ENCODE results near the gene NT5DC3.

The NT5DC3 gene

DNA sequence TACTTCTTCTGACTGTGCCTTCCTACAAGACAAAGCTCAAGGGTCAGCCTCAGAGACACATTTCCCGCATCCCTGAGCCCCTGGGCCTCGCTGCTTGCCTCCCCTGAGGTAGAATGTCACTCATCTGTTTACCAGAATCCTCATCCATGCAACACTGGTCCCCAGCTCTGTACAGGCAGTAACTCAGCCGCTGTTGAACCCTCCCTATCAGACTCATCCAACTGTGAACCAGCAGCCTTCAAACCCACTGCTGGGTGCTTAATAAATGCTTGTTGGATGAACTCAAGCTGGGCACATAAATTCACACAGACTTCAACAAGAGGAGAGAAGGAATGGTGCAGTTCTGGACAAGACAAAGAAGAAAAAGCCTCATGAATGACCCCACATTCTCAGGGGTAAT lies 6.1 kb downstream of the NT5DC3 start:
- no peak for TF ChIP-seq JUND (IDR thresholded peaks at IDR 0.05; ENCODE audit: low read depth)
- DNase-seq (ENCODE audit: low read depth in 1 of 2, low spot score in 1 of 2) = no peak
- in situ Hi-C loops (cut with HindIII; ENCODE audit: low pct_unique_long_range_greater_than_20kb, low sequenced_read_pairs) = no loop called here

- DNase-seq (ENCODE audit: low read depth in 1 of 2, low spot score in 1 of 2) = no peak
- in situ Hi-C loops (cut with HindIII; ENCODE audit: low pct_unique_long_range_greater_than_20kb, low sequenced_read_pairs) = no loop called here
- no peak for TF ChIP-seq JUND (IDR thresholded peaks at IDR 0.05; ENCODE audit: low read depth)
Observed at GRCh38 chr12:103833891-103834290, 7.1 kb downstream of the NT5DC3 start.

GRCh38 chr12:103833095-103833775 lies 7.8 kb downstream of the NT5DC3 start:
- no peak for DNase-seq (ENCODE audit: low read depth in 1 of 2, low spot score in 1 of 2)
- no peak for TF ChIP-seq JUND (IDR thresholded peaks at IDR 0.05; ENCODE audit: low read depth)
- in situ Hi-C loops (cut with HindIII; ENCODE audit: low pct_unique_long_range_greater_than_20kb, low sequenced_read_pairs) = no loop called here

- in situ Hi-C loops (cut with HindIII; ENCODE audit: low pct_unique_long_range_greater_than_20kb, low sequenced_read_pairs) = no loop called here
- TF ChIP-seq JUND (IDR thresholded peaks at IDR 0.05; ENCODE audit: low read depth) = no peak
- no peak for DNase-seq (ENCODE audit: low read depth in 1 of 2, low spot score in 1 of 2)
Observed at GRCh38 chr12:103832048-103832997, 8.7 kb downstream of the NT5DC3 start.

GRCh38 chr12:103830730-103831320 lies 10.2 kb downstream of the NT5DC3 start:
- no peak for TF ChIP-seq JUND (IDR thresholded peaks at IDR 0.05; ENCODE audit: low read depth)
- in situ Hi-C loops (cut with HindIII; ENCODE audit: low pct_unique_long_range_greater_than_20kb, low sequenced_read_pairs) = no loop called here
- no peak for DNase-seq (ENCODE audit: low read depth in 1 of 2, low spot score in 1 of 2)

DNA sequence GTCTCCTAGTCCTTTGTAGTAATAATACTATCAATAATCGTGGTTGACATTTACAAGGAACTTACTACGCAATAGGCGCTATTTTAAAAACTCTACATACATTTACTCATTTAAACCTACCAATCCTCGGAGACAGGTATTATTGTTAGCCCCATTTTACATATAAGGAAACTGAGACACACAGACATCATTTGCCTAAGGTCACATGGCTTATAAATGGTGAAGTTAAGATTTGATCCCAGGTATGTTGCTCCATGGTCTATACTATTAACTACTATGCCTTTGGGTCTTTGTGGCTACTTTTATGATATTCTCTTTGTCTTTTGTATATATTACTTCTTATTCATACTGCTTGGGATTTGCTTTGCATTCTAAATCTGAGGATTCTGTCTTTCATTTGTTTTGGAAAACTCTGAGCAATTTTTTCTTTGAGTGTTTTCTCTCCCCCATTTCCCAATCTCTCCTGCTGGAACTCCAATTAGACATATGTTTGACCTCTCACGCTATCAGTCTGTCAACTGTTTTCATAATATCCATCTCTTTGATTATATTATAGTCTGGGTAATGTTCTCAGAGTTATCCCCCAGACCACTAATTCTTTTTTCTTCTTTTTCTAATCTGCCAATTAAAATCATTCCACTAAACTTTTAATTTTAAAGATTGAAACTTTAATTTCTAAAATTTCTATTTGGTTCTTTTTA lies 10.9 kb downstream of the NT5DC3 start:
- in situ Hi-C loops (cut with HindIII; ENCODE audit: low pct_unique_long_range_greater_than_20kb, low sequenced_read_pairs) = no loop called here
- TF ChIP-seq JUND (IDR thresholded peaks at IDR 0.05; ENCODE audit: low read depth) = no peak
- DNase-seq (ENCODE audit: low read depth in 1 of 2, low spot score in 1 of 2) = no peak

GRCh38 chr12:103829092-103829491 lies 11.9 kb downstream of the NT5DC3 start:
- in situ Hi-C loops (cut with HindIII; ENCODE audit: low pct_unique_long_range_greater_than_20kb, low sequenced_read_pairs) = no loop called here
- TF ChIP-seq JUND (IDR thresholded peaks at IDR 0.05; ENCODE audit: low read depth) = no peak
- no peak for DNase-seq (ENCODE audit: low read depth in 1 of 2, low spot score in 1 of 2)

DNA sequence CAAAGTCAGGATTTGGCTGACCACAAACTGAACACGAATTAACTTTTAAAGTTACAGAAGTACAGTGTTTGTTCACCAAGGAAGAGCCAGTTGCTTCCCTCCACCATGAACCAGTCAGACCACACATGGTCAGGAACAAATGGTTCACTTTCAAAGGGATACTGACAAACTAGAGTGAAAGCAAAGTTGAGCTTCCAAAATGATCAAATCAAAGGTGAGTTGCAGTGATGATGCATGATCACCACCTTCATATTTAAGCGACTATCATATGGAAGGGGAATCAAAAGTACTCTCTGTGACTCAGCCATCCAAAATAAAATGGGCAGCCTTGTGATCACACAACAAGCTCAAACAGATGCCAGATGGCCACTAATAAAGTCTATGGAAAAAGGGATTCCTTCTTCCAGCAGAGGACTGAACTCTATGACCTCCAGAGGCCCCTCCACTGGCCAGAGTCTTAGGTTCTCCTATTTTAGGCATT lies 13.1 kb downstream of the NT5DC3 start:
- in situ Hi-C loops (cut with HindIII; ENCODE audit: low pct_unique_long_range_greater_than_20kb, low sequenced_read_pairs) = no loop called here
- TF ChIP-seq JUND (IDR thresholded peaks at IDR 0.05; ENCODE audit: low read depth) = no peak
- no peak for DNase-seq (ENCODE audit: low read depth in 1 of 2, low spot score in 1 of 2)

DNA sequence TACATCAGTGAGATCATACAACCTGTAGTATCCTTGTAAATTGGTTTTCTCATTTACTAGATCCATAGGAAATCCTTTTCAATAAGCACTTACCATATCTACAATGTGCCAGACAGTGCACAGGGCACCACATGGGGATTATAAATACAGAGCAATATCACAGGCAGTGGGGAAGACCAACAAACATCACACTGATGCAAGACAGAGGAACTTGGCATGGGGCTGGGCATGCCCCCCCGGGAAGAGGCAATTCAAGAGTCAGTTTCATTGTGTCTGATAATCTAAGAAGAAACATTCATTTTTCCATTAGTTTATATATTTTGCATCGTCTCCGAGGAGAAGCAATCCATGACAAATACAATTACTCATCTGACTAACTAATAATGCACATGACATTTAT lies 16.2 kb downstream of the NT5DC3 start:
- no peak for TF ChIP-seq JUND (IDR thresholded peaks at IDR 0.05; ENCODE audit: low read depth)
- DNase-seq (ENCODE audit: low read depth in 1 of 2, low spot score in 1 of 2) = no peak
- in situ Hi-C loops (cut with HindIII; ENCODE audit: low pct_unique_long_range_greater_than_20kb, low sequenced_read_pairs) = no loop called here

DNA sequence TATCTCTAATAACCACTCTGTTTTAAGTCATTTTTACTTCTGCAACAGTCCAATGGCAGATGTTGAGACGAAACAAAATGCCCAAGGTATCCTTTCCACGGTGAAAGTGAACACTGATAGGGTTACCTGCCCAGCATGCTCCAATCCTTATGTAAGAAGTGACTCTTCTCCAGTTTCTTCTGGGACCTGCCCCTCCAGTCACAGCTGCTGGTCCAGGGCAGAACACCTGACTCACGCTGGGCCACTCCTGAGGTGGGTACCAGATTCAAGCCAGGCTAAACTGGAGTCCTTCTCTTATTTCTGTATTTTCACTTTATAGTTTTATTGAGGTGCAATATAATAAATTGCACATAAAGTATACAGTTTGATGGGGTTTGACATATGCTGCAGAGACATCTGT lies 16.7 kb downstream of the NT5DC3 start:
- in situ Hi-C loops (cut with HindIII; ENCODE audit: low pct_unique_long_range_greater_than_20kb, low sequenced_read_pairs) = no loop called here
- no peak for TF ChIP-seq JUND (IDR thresholded peaks at IDR 0.05; ENCODE audit: low read depth)
- no peak for DNase-seq (ENCODE audit: low read depth in 1 of 2, low spot score in 1 of 2)

- no peak for TF ChIP-seq JUND (IDR thresholded peaks at IDR 0.05; ENCODE audit: low read depth)
- DNase-seq (ENCODE audit: low read depth in 1 of 2, low spot score in 1 of 2) = no peak
- in situ Hi-C loops (cut with HindIII; ENCODE audit: low pct_unique_long_range_greater_than_20kb, low sequenced_read_pairs) = no loop called here
Observed at GRCh38 chr12:103823871-103824270, 17.2 kb downstream of the NT5DC3 start.

DNA sequence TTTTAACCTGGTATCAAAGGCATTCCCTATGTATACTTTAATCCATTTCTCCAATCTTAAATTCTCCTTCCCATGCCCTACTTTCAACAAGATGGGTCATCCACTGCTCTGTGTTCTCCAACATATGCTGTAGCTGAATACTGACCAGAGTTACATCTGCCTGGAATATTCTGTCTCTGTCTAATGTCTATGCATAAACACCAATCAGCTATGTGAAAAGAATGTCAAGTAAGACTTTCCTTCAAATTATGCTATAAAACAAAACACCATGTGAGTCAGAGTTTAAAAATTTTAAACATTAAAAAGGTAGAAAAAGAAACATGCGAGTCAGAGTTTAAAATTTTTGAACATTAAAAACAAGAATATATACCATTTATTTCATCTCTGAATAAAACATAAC lies 19.3 kb downstream of the NT5DC3 start:
- TF ChIP-seq JUND (IDR thresholded peaks at IDR 0.05; ENCODE audit: low read depth) = no peak
- in situ Hi-C loops (cut with HindIII; ENCODE audit: low pct_unique_long_range_greater_than_20kb, low sequenced_read_pairs) = no loop called here
- no peak for DNase-seq (ENCODE audit: low read depth in 1 of 2, low spot score in 1 of 2)

Measured in T47D (cell line).